Measurements from ENCODE around the gene GRPR.
"Not testable (repeated sequence)": the region's sequence is repeated elsewhere in the genome, so short reads cannot be mapped to it uniquely, and the experiment has no call there.

Gene GRPR

GRCh38 chrX:16171039-16171438 is 47.7 kb downstream of the GRPR start:
- peaks cover 0 to 16% (median 7%) of the 10 kb centered on the region in 5 donors for H3K9me3 ChIP-seq (ENCODE audit: control insufficient read depth in 5 of 5, low read length in 5 of 5)
- H3K27me3 ChIP-seq (ENCODE audit: control insufficient read depth in 5 of 5, insufficient read depth in 4 of 5, low read length in 5 of 5): peaks cover 0 to 22% (median 12%) of the 10 kb centered on the region in 5 donors
- no peak overlapping the region for H3K9ac ChIP-seq (ENCODE audit: low read length in 5 of 5)
- no peaks in the 10 kb centered on the region for H3K4me1 ChIP-seq (ENCODE audit: control insufficient read depth in 5 of 5, insufficient read depth in 5 of 5, low read length in 5 of 5)
- H3K36me3 ChIP-seq (ENCODE audit: control insufficient read depth in 5 of 5, insufficient read depth in 5 of 5, low read length in 5 of 5): no peaks in the 10 kb centered on the region
- H3K4me3 ChIP-seq (ENCODE audit: low read depth in 1 of 5, low read length in 5 of 5): no peak overlapping the region
- H3K27ac ChIP-seq (ENCODE audit: low read depth, low read length): no peak overlapping the region

GRCh38 chrX:16171944-16172343 is 48.6 kb downstream of the GRPR start:
- no peak overlapping the region for H3K4me3 ChIP-seq (ENCODE audit: low read depth in 1 of 5, low read length in 5 of 5)
- H3K27ac ChIP-seq (ENCODE audit: low read depth, low read length): no peak overlapping the region
- peaks cover 0 to 22% (median 12%) of the 10 kb centered on the region in 5 donors for H3K27me3 ChIP-seq (ENCODE audit: control insufficient read depth in 5 of 5, insufficient read depth in 4 of 5, low read length in 5 of 5)
- H3K36me3 ChIP-seq (ENCODE audit: control insufficient read depth in 5 of 5, insufficient read depth in 5 of 5, low read length in 5 of 5): no peaks in the 10 kb centered on the region
- peaks cover 0 to 14% (median 5%) of the 10 kb centered on the region in 5 donors for H3K9me3 ChIP-seq (ENCODE audit: control insufficient read depth in 5 of 5, low read length in 5 of 5)
- no peak overlapping the region for H3K9ac ChIP-seq (ENCODE audit: low read length in 5 of 5)
- no peaks in the 10 kb centered on the region for H3K4me1 ChIP-seq (ENCODE audit: control insufficient read depth in 5 of 5, insufficient read depth in 5 of 5, low read length in 5 of 5)

GRCh38 chrX:16172391-16172790 is 49.0 kb downstream of the GRPR start:
- H3K9me3 ChIP-seq (ENCODE audit: control insufficient read depth in 5 of 5, low read length in 5 of 5): peaks cover 0 to 14% (median 4%) of the 10 kb centered on the region in 5 donors
- H3K36me3 ChIP-seq (ENCODE audit: control insufficient read depth in 5 of 5, insufficient read depth in 5 of 5, low read length in 5 of 5): no peaks in the 10 kb centered on the region
- no peak overlapping the region for H3K27ac ChIP-seq (ENCODE audit: low read depth, low read length)

GRCh38 chrX:16175329-16176061 is 52.1 kb downstream of the GRPR start:
- Histone ChIP-seq H3K36me3 (ENCODE audit: control insufficient read depth in 5 of 5, insufficient read depth in 5 of 5, low read length in 5 of 5) (no peaks in the 10 kb centered on the region), H3K9ac (ENCODE audit: low read length in 5 of 5) (no peak overlapping the region), H3K9me3 (ENCODE audit: control insufficient read depth in 5 of 5, low read length in 5 of 5) (peaks cover 0 to 13% (median 4%) of the 10 kb centered on the region in 5 donors), H3K27me3 (ENCODE audit: control insufficient read depth in 5 of 5, insufficient read depth in 4 of 5, low read length in 5 of 5) (peaks cover 0 to 7% (median under 1%) of the 10 kb centered on the region in 5 donors), H3K27ac (ENCODE audit: low read depth, low read length) (no peak overlapping the region), H3K4me1 (ENCODE audit: control insufficient read depth in 5 of 5, insufficient read depth in 5 of 5, low read length in 5 of 5) (no peaks in the 10 kb centered on the region), H3K4me3 (ENCODE audit: low read depth in 1 of 5, low read length in 5 of 5) (no peak overlapping the region)

More at GRCh38 chrX:16172391-16172790, 49.0 kb downstream of the GRPR start:
- no peak overlapping the region for H3K4me3 ChIP-seq (ENCODE audit: low read depth in 1 of 5, low read length in 5 of 5)
- H3K27me3 ChIP-seq (ENCODE audit: control insufficient read depth in 5 of 5, insufficient read depth in 4 of 5, low read length in 5 of 5): peaks cover 0 to 22% (median 12%) of the 10 kb centered on the region in 5 donors
- no peaks in the 10 kb centered on the region for H3K4me1 ChIP-seq (ENCODE audit: control insufficient read depth in 5 of 5, insufficient read depth in 5 of 5, low read length in 5 of 5)
- no peak overlapping the region for H3K9ac ChIP-seq (ENCODE audit: low read length in 5 of 5)

- Histone ChIP-seq H3K4me1 (ENCODE audit: control insufficient read depth in 5 of 5, insufficient read depth in 5 of 5, low read length in 5 of 5) (no peaks in the 10 kb centered on the region), H3K27ac (ENCODE audit: low read depth, low read length) (no peak overlapping the region), H3K9ac (ENCODE audit: low read length in 5 of 5) (no peak overlapping the region), H3K36me3 (ENCODE audit: control insufficient read depth in 5 of 5, insufficient read depth in 5 of 5, low read length in 5 of 5) (no peaks in the 10 kb centered on the region), H3K4me3 (ENCODE audit: low read depth in 1 of 5, low read length in 5 of 5) (no peak overlapping the region), H3K9me3 (ENCODE audit: control insufficient read depth in 5 of 5, low read length in 5 of 5) (peaks cover 0 to 11% (median 4%) of the 10 kb centered on the region in 5 donors), H3K27me3 (ENCODE audit: control insufficient read depth in 5 of 5, insufficient read depth in 4 of 5, low read length in 5 of 5) (peaks cover 0 to 5% (median 0%) of the 10 kb centered on the region in 5 donors)
Observed at GRCh38 chrX:16177260-16177659, 53.9 kb downstream of the GRPR start.

GRCh38 chrX:16183843-16184242 is 60.5 kb downstream of the GRPR start:
- not testable (repeated sequence) for H3K27ac ChIP-seq (ENCODE audit: low read depth, low read length); H3K27me3 ChIP-seq (ENCODE audit: control insufficient read depth in 5 of 5, insufficient read depth in 4 of 5, low read length in 5 of 5); H3K9me3 ChIP-seq (ENCODE audit: control insufficient read depth in 5 of 5, low read length in 5 of 5)

GRCh38 chrX:16185725-16186136 is 62.4 kb downstream of the GRPR start:
- Histone ChIP-seq H3K9me3 (ENCODE audit: control insufficient read depth in 5 of 5, low read length in 5 of 5) (no peaks in the 10 kb centered on the region), H3K4me3 (ENCODE audit: low read depth in 1 of 5, low read length in 5 of 5) (no peak overlapping the region), H3K36me3 (ENCODE audit: control insufficient read depth in 5 of 5, insufficient read depth in 5 of 5, low read length in 5 of 5) (no peaks in the 10 kb centered on the region), H3K4me1 (ENCODE audit: control insufficient read depth in 5 of 5, insufficient read depth in 5 of 5, low read length in 5 of 5) (no peaks in the 10 kb centered on the region), H3K27me3 (ENCODE audit: control insufficient read depth in 5 of 5, insufficient read depth in 4 of 5, low read length in 5 of 5) (peaks cover 0 to 8% (median 3%) of the 10 kb centered on the region in 5 donors), H3K9ac (ENCODE audit: low read length in 5 of 5) (no peak overlapping the region), H3K27ac (ENCODE audit: low read depth, low read length) (no peak overlapping the region)

More at GRCh38 chrX:16183843-16184242, 60.5 kb downstream of the GRPR start:
- H3K4me1 ChIP-seq (ENCODE audit: control insufficient read depth in 5 of 5, insufficient read depth in 5 of 5, low read length in 5 of 5); H3K9ac ChIP-seq (ENCODE audit: low read length in 5 of 5); H3K36me3 ChIP-seq (ENCODE audit: control insufficient read depth in 5 of 5, insufficient read depth in 5 of 5, low read length in 5 of 5); H3K4me3 ChIP-seq (ENCODE audit: low read depth in 1 of 5, low read length in 5 of 5): not testable (repeated sequence)

- H3K9ac ChIP-seq (ENCODE audit: low read length in 5 of 5): no peak overlapping the region
- peaks cover 0 to 8% (median 3%) of the 10 kb centered on the region in 5 donors for H3K27me3 ChIP-seq (ENCODE audit: control insufficient read depth in 5 of 5, insufficient read depth in 4 of 5, low read length in 5 of 5)
- H3K9me3 ChIP-seq (ENCODE audit: control insufficient read depth in 5 of 5, low read length in 5 of 5): no peaks in the 10 kb centered on the region
- H3K4me1 ChIP-seq (ENCODE audit: control insufficient read depth in 5 of 5, insufficient read depth in 5 of 5, low read length in 5 of 5): no peaks in the 10 kb centered on the region
- no peaks in the 10 kb centered on the region for H3K36me3 ChIP-seq (ENCODE audit: control insufficient read depth in 5 of 5, insufficient read depth in 5 of 5, low read length in 5 of 5)
- H3K27ac ChIP-seq (ENCODE audit: low read depth, low read length): no peak overlapping the region
- no peak overlapping the region for H3K4me3 ChIP-seq (ENCODE audit: low read depth in 1 of 5, low read length in 5 of 5)
Observed at GRCh38 chrX:16186380-16187007, 63.1 kb downstream of the GRPR start.

GRCh38 chrX:16187024-16187760 is 63.8 kb downstream of the GRPR start:
- Histone ChIP-seq H3K36me3 (ENCODE audit: control insufficient read depth in 5 of 5, insufficient read depth in 5 of 5, low read length in 5 of 5) (no peaks in the 10 kb centered on the region), H3K4me3 (ENCODE audit: low read depth in 1 of 5, low read length in 5 of 5) (no peak overlapping the region), H3K9me3 (ENCODE audit: control insufficient read depth in 5 of 5, low read length in 5 of 5) (no peaks in the 10 kb centered on the region), H3K9ac (ENCODE audit: low read length in 5 of 5) (no peak overlapping the region), H3K27me3 (ENCODE audit: control insufficient read depth in 5 of 5, insufficient read depth in 4 of 5, low read length in 5 of 5) (peaks cover 0 to 8% (median 3%) of the 10 kb centered on the region in 5 donors), H3K27ac (ENCODE audit: low read depth, low read length) (no peak overlapping the region), H3K4me1 (ENCODE audit: control insufficient read depth in 5 of 5, insufficient read depth in 5 of 5, low read length in 5 of 5) (no peaks in the 10 kb centered on the region)

- H3K4me1 ChIP-seq (ENCODE audit: control insufficient read depth in 5 of 5, insufficient read depth in 5 of 5, low read length in 5 of 5): no peaks in the 10 kb centered on the region
- no peaks in the 10 kb centered on the region for H3K36me3 ChIP-seq (ENCODE audit: control insufficient read depth in 5 of 5, insufficient read depth in 5 of 5, low read length in 5 of 5)
- peaks cover 0 to 10% (median 3%) of the 10 kb centered on the region in 5 donors for H3K27me3 ChIP-seq (ENCODE audit: control insufficient read depth in 5 of 5, insufficient read depth in 4 of 5, low read length in 5 of 5)
- no peaks in the 10 kb centered on the region for H3K9me3 ChIP-seq (ENCODE audit: control insufficient read depth in 5 of 5, low read length in 5 of 5)
- no peak overlapping the region for H3K4me3 ChIP-seq (ENCODE audit: low read depth in 1 of 5, low read length in 5 of 5)
- H3K9ac ChIP-seq (ENCODE audit: low read length in 5 of 5): no peak overlapping the region
- H3K27ac ChIP-seq (ENCODE audit: low read depth, low read length): no peak overlapping the region
Observed at GRCh38 chrX:16188687-16189086, 65.3 kb downstream of the GRPR start.
